Posterior vena cava (tissue), 2 donors: ENCODE measurements around the gene CCDC85A. TPM values are rescaled to one million over a fixed set of nuclear protein-coding genes. Genes with fewer than 3 reads are reported as not detected.
"Not testable (repeated sequence)": the region's sequence is repeated elsewhere in the genome, so short reads cannot be mapped to it uniquely, and the experiment has no call there.

Experiments
- DNase-seq: peaks from one replicate; pipeline ENCODE4 v3.0.0-alpha.2; 2020; ENCODE audit warnings: low spot score
- intact Hi-C, 2 donors: fragments of 100-400 bp; cut with DNase I; formaldehyde crosslinking; loops; one replicate each; pipeline versions ENCODE4 v1.14.1 to v1.14.2; 2022 to 2023
- long read RNA-seq, 2 donors: library from polyadenylated mRNA; unstranded; transcript quantifications; one replicate each; pipeline ENCODE4 v2.0.0, GENCODE V29; 2020 to 2021
- total RNA-seq, 2 donors: library from RNA; stranded (reverse); fragmentation: NEBNext Ultra II Directional; extraction: Animal tissue kit (Norgen Biotek cat#: 25700); gene quantifications; one replicate each; pipeline ENCODE4 v1.2.1, GENCODE V29; 2021
- donor health status: DM: yes; HTN: yes; CAD: no.
- donor health status: DM: yes; HTN: yes; CAD: no.

The CCDC85A gene
- 1 to 10 TPM; 2.8 to 3.1 TPM for total RNA-seq
- long read RNA-seq, donor 1, partial matches to known transcripts: 1 of 3 reads
- long read RNA-seq, donor 1, other reads (novel, unspliced or antisense): 2 of 3 reads
- long read RNA-seq, donor 2, partial matches to known transcripts: 0 of 5 reads
- long read RNA-seq, donor 2, other reads (novel, unspliced or antisense): 5 of 5 reads

DNA sequence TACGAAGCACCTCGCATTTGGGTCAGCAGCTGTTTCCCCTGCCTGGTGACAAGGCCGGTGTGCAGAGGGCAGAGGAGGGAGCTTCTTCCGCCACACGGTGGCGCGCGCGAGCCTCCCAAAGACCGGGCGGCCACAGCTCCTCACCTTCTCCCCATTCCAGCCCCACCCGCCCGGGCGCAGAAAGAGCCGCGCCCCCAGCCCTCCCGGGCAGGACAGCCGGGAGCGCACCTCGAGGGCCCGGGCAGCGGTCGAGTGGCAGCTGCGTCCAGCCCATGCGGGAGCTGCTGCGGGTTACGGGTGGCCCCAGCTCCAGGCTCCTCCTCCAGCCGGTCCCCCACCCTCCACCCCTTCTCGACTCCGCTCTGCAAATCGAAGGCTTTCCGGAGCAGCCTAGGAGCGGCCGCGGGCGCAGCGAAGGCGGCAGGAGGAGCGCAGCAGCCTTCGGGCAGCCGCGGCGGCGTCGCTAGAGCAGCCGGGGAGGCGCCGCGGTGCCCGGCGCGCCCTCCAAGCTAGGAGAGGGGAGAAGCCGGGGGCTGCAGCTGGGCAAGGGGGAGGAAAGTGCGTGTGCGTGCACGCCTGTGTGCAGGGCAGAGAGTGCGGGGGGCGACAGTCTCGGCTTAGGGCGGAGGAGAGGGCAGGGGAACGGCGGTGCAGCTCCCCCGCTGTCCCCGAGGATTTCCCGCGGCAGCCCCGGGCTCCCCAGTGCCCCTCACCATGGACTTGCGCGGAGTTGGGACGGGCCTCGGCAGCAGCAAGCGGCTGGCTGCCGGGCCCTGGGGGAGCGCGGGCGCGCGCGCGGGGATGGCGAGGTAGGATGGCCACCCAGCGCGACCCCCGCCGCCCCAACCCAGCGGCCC lies at the start of gene CCDC85A:
Gene CCDC85A, plus strand, starts transcription at position 348 of the 857 bp plus-strand sequence. CDS start 635 bp downstream, outside the sequence.
- intact Hi-C loops: loop anchor here (2.0 to 10.0 kb wide), 3 partner anchors 558 to 1331 kb away; no protein-coding TSS in a partner anchor
- DNase-seq: peak; percentile 94

DNA sequence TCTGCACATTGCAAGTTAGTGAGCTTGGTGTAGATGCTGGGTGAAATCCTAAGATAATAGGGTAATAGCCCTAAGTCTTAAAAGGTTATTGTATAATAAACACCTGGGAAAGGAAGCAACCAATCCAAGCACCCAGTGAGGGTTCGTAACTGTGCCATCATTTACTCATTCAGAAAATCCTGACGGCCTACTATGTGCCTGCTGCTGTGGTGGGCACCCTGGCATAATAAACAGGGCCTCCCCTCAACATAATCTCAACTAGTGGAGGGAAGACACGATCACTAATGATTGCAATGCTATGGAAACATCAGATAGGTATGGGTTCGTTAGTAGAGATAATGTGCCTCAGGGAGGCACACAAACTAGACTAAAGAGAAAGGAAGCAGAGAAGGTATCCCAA lies 48.9 kb upstream of the CCDC85A start:
- intact Hi-C loops: loop anchor here in 1 of 2 donors (5.0 kb wide), 1 partner anchor 418 kb away; no protein-coding TSS in a partner anchor
- no peak for DNase-seq

GRCh38 chr2:56142497-56143061 lies 41.2 kb upstream of the CCDC85A start:
- intact Hi-C loops, DNase-seq: not testable (repeated sequence)

DNA sequence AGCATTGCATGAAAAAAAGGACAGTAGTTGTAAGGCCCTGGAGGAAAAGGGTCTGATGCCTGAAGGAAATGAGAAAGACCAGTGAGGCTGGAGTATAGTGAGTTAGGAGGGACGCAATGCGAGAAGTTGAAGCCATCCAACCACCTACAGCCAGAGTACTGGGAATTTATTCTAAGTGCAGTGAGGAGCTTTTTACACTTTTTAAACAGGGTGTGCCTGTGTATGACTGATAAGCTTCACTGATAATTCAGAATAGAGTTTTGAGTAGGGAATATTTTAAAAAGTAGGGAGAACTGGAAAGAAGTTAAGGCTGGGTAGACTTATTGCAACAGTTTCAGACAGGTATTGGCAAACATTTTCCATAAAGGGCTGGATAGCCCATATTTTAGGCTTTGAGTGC lies 35.9 kb upstream of the CCDC85A start:
- intact Hi-C loops: no loop called here
- no peak for DNase-seq

DNA sequence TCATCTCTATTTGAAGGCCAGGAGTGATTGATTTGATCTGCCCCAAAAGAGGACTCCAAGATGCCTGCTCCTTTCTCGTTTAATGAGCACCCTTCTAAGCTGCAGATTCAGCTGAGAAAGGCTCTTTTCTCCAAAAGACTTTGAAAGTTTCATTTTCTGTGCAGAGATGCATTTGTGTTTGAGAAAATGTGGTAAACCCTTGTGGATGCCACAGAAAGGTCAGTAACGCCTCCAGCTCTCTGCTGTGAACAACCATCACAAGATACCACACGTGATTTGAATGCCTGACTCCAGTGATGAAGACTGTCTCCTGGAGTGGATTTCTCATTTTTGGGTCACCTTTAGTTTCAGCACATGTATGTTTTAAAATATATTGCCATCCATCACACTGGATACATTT lies 35.0 kb upstream of the CCDC85A start:
- no peak for DNase-seq

GRCh38 chr2:56151841-56152240 lies 31.9 kb upstream of the CCDC85A start:
- intact Hi-C loops: no loop called here
- no peak for DNase-seq

More for the DNA sequence above, 35.0 kb upstream of the CCDC85A start:
- intact Hi-C loops: no loop called here

- intact Hi-C loops: no loop called here
- no peak for DNase-seq
Observed at GRCh38 chr2:56155188-56155587, 28.6 kb upstream of the CCDC85A start.

DNA sequence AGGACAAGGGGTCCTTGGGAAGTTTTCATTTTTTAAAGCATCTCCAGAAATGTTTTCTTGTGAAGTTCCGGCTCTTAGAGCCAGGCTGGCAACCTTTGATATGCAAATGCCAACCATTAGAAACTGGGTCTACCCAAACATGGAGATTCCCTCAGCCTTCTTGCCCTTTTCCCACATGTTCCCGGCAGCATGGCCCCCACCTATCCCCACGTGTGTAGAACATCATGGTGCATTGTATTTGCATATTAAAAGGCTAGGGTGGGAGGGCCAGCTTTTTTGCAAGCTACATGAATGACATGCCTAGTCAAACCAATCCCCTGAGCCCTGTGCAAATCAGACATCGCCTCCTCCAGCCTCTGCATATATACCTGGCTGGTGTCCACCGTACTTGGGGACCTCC lies 23.9 kb upstream of the CCDC85A start:
- intact Hi-C loops, DNase-seq: not testable (repeated sequence)

DNA sequence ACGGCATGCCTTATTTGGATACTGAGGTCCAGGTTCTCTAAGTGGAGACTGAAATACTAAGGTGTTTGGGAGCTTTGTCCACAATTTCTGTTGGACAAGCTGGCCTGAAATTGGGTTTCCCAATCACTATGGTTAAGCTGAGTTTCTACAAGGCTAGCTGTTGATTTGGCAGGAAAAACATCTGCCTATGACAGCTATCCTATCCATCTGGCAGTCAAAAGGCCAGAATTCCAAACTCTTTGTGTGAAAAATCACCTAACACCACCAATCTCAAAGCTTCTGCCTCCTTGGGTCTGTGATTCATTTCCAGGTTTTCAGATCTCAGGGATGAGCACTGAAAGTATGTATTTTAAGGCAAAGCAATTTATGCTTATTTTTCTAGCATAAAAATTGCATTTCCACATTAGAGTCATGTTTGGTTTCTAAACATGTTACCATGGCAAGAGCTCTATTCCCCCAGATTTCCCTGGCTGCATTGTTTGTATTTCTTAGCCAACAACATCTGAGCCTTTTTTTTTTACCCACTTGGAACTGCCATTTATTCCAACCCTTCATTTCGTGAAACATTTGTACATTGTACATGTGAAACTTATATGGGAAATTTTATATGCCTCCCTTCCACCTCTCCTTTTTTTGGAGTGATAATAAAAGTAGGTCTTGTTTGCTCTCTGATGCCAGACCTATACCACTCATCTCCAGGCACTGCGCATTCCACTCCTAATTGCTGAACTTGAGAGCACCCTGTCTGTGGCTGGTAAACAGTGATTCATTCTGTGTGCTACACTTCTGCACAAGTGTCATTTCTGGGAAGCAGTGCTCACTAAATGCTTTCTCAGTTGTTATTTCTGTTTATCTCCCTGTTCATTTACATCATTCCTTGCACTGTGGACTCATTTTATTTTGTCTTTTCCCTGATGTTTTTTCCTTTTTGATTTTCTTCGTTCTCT lies 15.9 kb upstream of the CCDC85A start:
- no peak for DNase-seq
- intact Hi-C loops: no loop called here

DNA sequence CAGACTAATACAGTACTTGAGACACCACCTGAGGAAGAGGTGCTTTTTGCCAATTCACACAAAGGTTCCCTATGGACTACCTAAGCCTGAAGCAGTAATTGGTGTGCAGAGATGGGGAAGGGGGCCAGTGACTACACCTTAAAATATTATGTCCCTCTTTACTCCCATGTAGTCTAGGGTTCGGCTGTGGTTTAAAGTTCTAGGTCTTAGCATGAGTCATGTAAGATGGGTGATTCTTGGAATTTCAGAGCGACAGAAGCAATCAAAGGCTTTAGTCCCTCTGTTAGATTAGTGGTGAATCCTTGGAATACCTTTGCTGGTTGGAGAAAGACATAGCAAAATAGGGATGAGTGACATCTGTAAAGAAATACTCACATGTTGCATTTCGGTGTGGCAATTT lies 14.3 kb upstream of the CCDC85A start:
- no peak for DNase-seq
- intact Hi-C loops: no loop called here

DNA sequence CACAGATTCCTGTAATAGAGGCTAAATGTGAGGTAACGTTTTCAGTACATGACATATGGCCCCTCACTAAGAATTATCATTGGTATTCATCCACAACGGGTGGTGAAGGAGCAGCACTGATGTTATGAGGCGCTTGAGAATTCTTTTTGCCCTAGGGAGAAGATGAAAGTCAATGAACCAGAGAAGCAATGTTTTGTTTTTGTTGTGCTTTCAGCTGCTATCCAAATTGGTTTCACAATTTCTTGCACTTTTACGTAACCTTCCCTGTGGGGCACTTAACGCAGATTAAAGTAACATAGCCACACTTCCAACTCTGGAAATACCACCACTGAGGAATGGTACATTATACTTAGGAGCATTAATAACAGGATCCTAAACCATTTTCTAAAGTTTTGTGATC lies 13.3 kb upstream of the CCDC85A start:
- intact Hi-C loops: no loop called here
- no peak for DNase-seq

- DNase-seq: no peak
- intact Hi-C loops: no loop called here
Observed at GRCh38 chr2:56170988-56171387, 12.8 kb upstream of the CCDC85A start.

GRCh38 chr2:56175779-56176178 lies 8.0 kb upstream of the CCDC85A start:
- intact Hi-C loops: no loop called here
- no peak for DNase-seq

GRCh38 chr2:56177420-56178220 lies 6.2 kb upstream of the CCDC85A start:
- intact Hi-C loops: no loop called here
- no peak for DNase-seq

GRCh38 chr2:56179931-56180330 lies 3.9 kb upstream of the CCDC85A start:
- DNase-seq: no peak
- intact Hi-C loops: loop anchor here (5.0 to 10.0 kb wide), 2 partner anchors 562 to 1335 kb away; no protein-coding TSS in a partner anchor

DNA sequence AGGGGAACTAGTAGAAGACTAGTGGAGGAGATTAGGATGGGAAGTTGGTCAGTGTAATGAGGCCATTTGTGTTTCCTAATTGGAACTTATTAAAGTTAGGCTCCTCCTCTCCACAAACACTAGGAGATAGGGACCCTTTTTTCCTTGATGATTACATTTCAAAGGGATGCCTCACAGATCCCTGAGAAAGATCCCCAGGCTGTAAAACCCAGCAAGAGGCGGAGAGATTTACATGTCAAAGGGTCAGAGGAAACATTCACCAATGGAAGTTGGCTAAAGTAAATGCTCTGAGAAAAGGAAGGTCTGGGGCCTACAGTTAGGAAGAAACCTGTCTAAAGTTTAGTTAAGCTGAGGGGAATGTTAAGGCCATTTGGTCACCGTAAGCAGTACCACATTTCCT lies 1.4 kb upstream of the CCDC85A start:
- DNase-seq: no peak
- intact Hi-C loops: loop anchor here (2.0 to 10.0 kb wide), 3 partner anchors 560 to 1332 kb away; no protein-coding TSS in a partner anchor

DNA sequence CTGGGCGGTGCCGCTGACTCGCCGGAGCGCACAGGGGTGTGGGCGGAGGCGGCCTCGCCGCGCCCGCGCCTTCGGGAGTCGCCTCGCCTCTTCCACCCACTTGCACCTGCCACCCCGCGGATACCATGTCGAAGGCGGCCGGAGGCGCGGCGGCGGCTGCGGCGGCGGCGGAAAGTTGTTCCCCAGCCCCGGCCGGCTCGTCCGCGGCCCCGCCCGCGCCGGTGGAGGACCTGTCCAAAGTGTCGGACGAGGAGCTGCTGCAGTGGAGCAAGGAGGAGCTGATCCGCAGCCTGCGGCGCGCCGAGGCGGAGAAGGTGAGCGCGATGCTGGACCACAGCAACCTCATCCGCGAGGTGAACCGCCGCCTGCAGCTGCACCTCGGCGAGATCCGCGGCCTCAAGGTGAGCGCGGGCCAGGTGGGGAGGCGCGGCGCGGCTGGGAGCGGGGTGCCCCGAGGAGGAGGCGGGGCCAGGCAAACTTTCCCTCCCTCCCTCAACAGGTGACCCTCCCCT lies 766 bp downstream of the CCDC85A start:
- no peak for DNase-seq

DNA sequence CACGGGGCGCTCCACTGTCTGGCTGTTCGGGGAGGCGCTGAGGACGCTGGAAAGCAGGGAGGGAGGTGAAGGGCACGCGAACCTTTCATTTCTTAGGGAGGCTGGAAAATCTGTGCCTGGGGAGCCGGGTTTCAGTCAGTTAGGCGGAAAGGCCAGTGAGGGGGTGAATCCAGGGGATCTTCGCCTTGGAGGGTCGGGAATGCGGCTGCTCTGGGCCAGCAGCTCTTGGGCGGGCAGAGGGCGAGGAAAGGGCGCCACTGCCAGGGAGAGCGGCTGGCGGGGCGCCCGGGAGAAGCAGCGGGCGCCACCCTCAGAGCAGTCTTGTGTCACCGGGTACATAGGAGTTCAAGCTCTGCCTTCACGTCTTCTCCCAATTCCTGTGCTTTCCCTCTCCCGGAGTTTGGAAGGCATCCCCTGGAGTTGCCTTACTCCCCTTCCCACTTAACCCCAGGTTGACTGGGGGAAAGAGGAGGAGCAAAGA lies 1.4 kb downstream of the CCDC85A start:
- DNase-seq: no peak
- intact Hi-C loops: loop anchor here in 1 of 2 donors (10.0 kb wide), 1 partner anchor 1330 kb away; no protein-coding TSS in a partner anchor

More for the DNA sequence above, 766 bp downstream of the CCDC85A start:
- intact Hi-C loops: loop anchor here (5.0 to 10.0 kb wide), 2 partner anchors 558 to 1330 kb away; no protein-coding TSS in a partner anchor
